ENCODE measurements around the gene CDKAL1. TPM values are rescaled to one million over a fixed set of nuclear protein-coding genes. Genes with fewer than 3 reads are reported as not detected.

Gene CDKAL1
- polyA plus RNA-seq, 2 of the 4 experiments (the other 2 are of a cell fraction) = 4.7 to 8.3 TPM

- no peak for FAIRE-seq
- 90% methylated on average over 5 of the region's 5 CpGs for WGBS (ENCODE audit: missing lambda C conversion rate)
- TF ChIP-seq ZNF302 (CRISPR knock-in tag; IDR thresholded peaks at IDR 0.05) (no peak), NR3C1 (IDR thresholded peaks at IDR 0.05) (no peak), KDM1A (IDR thresholded peaks at IDR 0.05; ENCODE audit: low read depth) (no peak)
- TF ChIP-seq, protein P1, sequence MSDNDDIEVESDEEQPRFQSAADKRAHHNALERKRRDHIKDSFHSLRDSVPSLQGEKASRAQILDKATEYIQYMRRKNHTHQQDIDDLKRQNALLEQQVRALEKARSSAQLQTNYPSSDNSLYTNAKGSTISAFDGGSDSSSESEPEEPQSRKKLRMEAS (IDR thresholded peaks at IDR 0.05) = no peak
- H3K4me2 ChIP-seq = no peak overlapping the region
- no peak overlapping the region for H3K4me3 ChIP-seq
- no peak overlapping the region for H3K27ac ChIP-seq
- H3K9me3 ChIP-seq = no peaks in the 10 kb centered on the region
- DNase-seq (ENCODE audit: low read depth in 1 of 2, low spot score in 1 of 2) = no peak
- ChIA-PET POLR2A (no interaction called here), CTCF (no interaction called here)
- no peaks in the 10 kb centered on the region for H3K4me1 ChIP-seq
- no peak for ATAC-seq
These were observed 691.7 kb downstream of the CDKAL1 start for GRCh38 chr6:21225912-21226311.

DNA sequence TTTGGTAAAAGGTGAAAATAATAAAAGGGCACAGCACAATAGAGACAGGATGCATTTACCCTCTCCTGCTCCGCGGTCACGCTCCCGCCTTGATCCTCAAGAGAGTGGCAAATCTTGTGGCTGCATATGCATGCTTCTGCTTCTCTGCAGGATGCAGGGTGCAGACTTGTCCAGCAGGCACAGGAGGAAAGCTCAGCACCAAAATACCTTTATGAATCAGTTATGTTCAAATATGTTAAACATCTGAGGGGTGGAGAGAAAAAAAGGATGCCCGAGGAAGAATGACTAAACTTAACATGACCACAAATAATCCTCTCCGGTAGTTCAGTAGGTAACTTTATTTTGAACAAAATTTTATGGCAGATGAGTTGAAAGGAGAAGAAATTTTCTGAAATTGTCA is 693.2 kb downstream of the CDKAL1 start:
- ChIA-PET CTCF (interaction anchor here (1.7 kb wide), 1 partner anchor 13 kb away, joined by 4 read pairs; no protein-coding TSS in a partner anchor), POLR2A (no interaction called here)
- no peak for DNase-seq (ENCODE audit: low read depth in 1 of 2, low spot score in 1 of 2)

DNA sequence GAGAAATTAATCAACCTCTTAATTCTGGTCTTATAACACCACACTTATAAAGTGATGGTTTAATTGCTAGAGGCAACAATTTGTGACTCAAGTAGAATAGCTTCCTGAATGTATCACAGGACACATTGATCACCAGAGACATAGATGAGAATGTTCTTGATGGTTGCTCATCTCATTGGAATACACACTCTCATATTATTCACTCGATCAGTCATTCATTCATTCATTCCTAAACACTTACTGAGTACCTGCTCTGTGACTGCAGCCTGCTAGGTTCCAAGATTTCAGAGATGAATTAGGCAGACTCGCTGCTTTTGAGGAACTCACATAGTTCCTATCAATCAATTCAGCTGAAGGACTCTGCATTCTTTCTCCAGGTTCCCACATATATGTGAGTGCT is 694.2 kb downstream of the CDKAL1 start:
- Histone ChIP-seq H3K27ac (no peak overlapping the region), H3K4me2 (no peak overlapping the region)
- no peak for ATAC-seq

More for the DNA sequence above, 693.2 kb downstream of the CDKAL1 start:
- no peak overlapping the region for H3K27ac ChIP-seq
- H3K4me3 ChIP-seq = no peak overlapping the region
- no peak overlapping the region for H3K4me2 ChIP-seq
- TF ChIP-seq, protein P2, sequence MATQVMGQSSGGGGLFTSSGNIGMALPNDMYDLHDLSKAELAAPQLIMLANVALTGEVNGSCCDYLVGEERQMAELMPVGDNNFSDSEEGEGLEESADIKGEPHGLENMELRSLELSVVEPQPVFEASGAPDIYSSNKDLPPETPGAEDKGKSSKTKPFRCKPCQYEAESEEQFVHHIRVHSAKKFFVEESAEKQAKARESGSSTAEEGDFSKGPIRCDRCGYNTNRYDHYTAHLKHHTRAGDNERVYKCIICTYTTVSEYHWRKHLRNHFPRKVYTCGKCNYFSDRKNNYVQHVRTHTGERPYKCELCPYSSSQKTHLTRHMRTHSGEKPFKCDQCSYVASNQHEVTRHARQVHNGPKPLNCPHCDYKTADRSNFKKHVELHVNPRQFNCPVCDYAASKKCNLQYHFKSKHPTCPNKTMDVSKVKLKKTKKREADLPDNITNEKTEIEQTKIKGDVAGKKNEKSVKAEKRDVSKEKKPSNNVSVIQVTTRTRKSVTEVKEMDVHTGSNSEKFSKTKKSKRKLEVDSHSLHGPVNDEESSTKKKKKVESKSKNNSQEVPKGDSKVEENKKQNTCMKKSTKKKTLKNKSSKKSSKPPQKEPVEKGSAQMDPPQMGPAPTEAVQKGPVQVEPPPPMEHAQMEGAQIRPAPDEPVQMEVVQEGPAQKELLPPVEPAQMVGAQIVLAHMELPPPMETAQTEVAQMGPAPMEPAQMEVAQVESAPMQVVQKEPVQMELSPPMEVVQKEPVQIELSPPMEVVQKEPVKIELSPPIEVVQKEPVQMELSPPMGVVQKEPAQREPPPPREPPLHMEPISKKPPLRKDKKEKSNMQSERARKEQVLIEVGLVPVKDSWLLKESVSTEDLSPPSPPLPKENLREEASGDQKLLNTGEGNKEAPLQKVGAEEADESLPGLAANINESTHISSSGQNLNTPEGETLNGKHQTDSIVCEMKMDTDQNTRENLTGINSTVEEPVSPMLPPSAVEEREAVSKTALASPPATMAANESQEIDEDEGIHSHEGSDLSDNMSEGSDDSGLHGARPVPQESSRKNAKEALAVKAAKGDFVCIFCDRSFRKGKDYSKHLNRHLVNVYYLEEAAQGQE (IDR thresholded peaks at IDR 0.05) = no peak
- TF ChIP-seq ESRRA (IDR thresholded peaks at IDR 0.05; ENCODE audit: borderline replicate concordance, low read length) = no peak
- TF ChIP-seq KDM5A (IDR thresholded peaks at IDR 0.05) = no peak
- no peaks in the 10 kb centered on the region for H3K4me1 ChIP-seq
- no peaks in the 10 kb centered on the region for H3K9me3 ChIP-seq
- ATAC-seq (no peak), FAIRE-seq (no peak)
- WGBS (ENCODE audit: missing lambda C conversion rate) = 81% methylated on average over 6 of the region's 6 CpGs

GRCh38 chr6:21228876-21229460 is 694.7 kb downstream of the CDKAL1 start:
- WGBS (ENCODE audit: missing lambda C conversion rate) = 100% methylated on average over 5 of the region's 6 CpGs
- FAIRE-seq (no peak), DNase-seq (ENCODE audit: low read depth in 1 of 2, low spot score in 1 of 2) (no peak), ATAC-seq (no peak)
- Histone ChIP-seq H3K4me1 (no peaks in the 10 kb centered on the region), H3K9me3 (no peaks in the 10 kb centered on the region), H3K27ac (no peak overlapping the region), H3K4me3 (no peak overlapping the region), H3K4me2 (no peak overlapping the region)
- ChIA-PET POLR2A (no interaction called here), CTCF (no interaction called here)
- no peak for TF ChIP-seq CTCF (IDR thresholded peaks at IDR 0.05)

More for the DNA sequence above, 694.2 kb downstream of the CDKAL1 start:
- Histone ChIP-seq H3K9me3 (no peaks in the 10 kb centered on the region), H3K4me3 (no peak overlapping the region), H3K4me1 (no peaks in the 10 kb centered on the region)
- TF ChIP-seq ESRRA (IDR thresholded peaks at IDR 0.05; ENCODE audit: borderline replicate concordance, low read length) (no peak), HDAC2 (IDR thresholded peaks at IDR 0.05) (no peak), RARB (CRISPR knock-in tag; IDR thresholded peaks at IDR 0.05) (no peak), TP53 (CRISPR knock-in tag; IDR thresholded peaks at IDR 0.05) (no peak), MAZ (IDR thresholded peaks at IDR 0.05; ENCODE audit: borderline replicate concordance, low read depth, low read length) (no peak), SMC3 (IDR thresholded peaks at IDR 0.05) (no peak), SREBF2 (IDR thresholded peaks at IDR 0.05) (no peak), USF2 (IDR thresholded peaks at IDR 0.05) (no peak), EHMT2 (IDR thresholded peaks at IDR 0.05; ENCODE audit: low read depth) (no peak), EP300 (IDR thresholded peaks at IDR 0.05) (no peak), MAFK (IDR thresholded peaks at IDR 0.05; ENCODE audit: partially characterized antibody) (no peak), CHD4 (IDR thresholded peaks at IDR 0.05; ENCODE audit: borderline replicate concordance) (no peak)
- ChIA-PET POLR2A (no interaction called here), CTCF (no interaction called here)
- WGBS (ENCODE audit: missing lambda C conversion rate) = 61% methylated on average over 2 of the region's 2 CpGs
- FAIRE-seq = no peak
- DNase-seq (ENCODE audit: low read depth in 1 of 2, low spot score in 1 of 2) = no peak
